IMR-90 (cell line): Measurements from ENCODE around the gene DMD. TPM values are rescaled to one million over a fixed set of nuclear protein-coding genes. Genes with fewer than 3 reads are reported as not detected.

Experiments
- ATAC-seq: fragments of 200-7000 bp; cut with Tn5 transposase; 2 replicates; pipeline ENCODE4 v1.9.1; 2020; ENCODE audit warnings: low read depth, mild to moderate bottlenecking, moderate library complexity
- BruUV-seq: library from RNA; stranded (reverse); fragments of 400-500 nt; replicated peaks from 2 replicates; lab custom pipeline; 2021; lab: Mats Ljungman, UMichigan
- CTCF ChIA-PET: fragments of 300-600 bp; formaldehyde crosslinking; extraction: SDS; loops from one replicate; lab custom pipeline; 2021; ENCODE audit warnings: antibody characterized with exemption; lab: Yijun Ruan, JAX
- POLR2A ChIA-PET: fragments of 300-600 bp; sonication (Branson Sonifier 250); formaldehyde crosslinking; loops from one replicate; lab custom pipeline; 2022; ENCODE audit warnings: antibody characterized with exemption; ENCODE audit not compliant: unreplicated experiment; lab: Charles Lee
- DNase-seq: peaks from one replicate; pipeline ENCODE4 v3.0.0; 2013
- H2AFZ ChIP-seq: replicated peaks from 2 replicates; pipeline ENCODE3; 2013; ENCODE audit warnings: low read length, mild to moderate bottlenecking; ENCODE audit not compliant: poor library complexity
- H2AK5ac ChIP-seq: 2 replicates; pipeline ENCODE4 v1.6.1; 2013; ENCODE audit warnings: low read depth, low read length, inconsistent platforms
- H2AK9ac ChIP-seq: replicated peaks from 2 replicates; pipeline ENCODE3; 2013; ENCODE audit warnings: mild to moderate bottlenecking, low read depth, low read length, moderate library complexity; ENCODE audit not compliant: poor library complexity
- H2BK120ac ChIP-seq: 2 replicates; pipeline ENCODE4 v1.6.1; 2013; ENCODE audit warnings: low read depth, low read length, inconsistent platforms
- H2BK15ac ChIP-seq: 3 replicates; pipeline ENCODE4 v1.6.1; 2013; ENCODE audit warnings: low read depth, low read length, inconsistent platforms
- H2BK20ac ChIP-seq: 2 replicates; pipeline ENCODE4 v1.6.1; 2013; ENCODE audit warnings: low read depth, mild to moderate bottlenecking, inconsistent platforms, low read length, moderate library complexity
- H2BK5ac ChIP-seq: 2 replicates; pipeline ENCODE4 v1.6.1; 2013; ENCODE audit warnings: mild to moderate bottlenecking, low read depth, low read length, inconsistent platforms; ENCODE audit not compliant: poor library complexity, severe bottlenecking
- H3K14ac ChIP-seq: replicated peaks from 2 replicates; pipeline ENCODE4 v1.6.1; 2013; ENCODE audit warnings: low read depth, low read length, inconsistent platforms
- H3K18ac ChIP-seq: 2 replicates; pipeline ENCODE4 v1.6.1; 2013; ENCODE audit warnings: low read depth, low read length, control low read depth
- H3K23ac ChIP-seq: 2 replicates; pipeline ENCODE4 v1.6.1; 2013; ENCODE audit warnings: low read depth, low read length, inconsistent platforms
- H3K27ac ChIP-seq: 2 replicates; pipeline ENCODE4 v1.5.1; 2013; ENCODE audit warnings: mild to moderate bottlenecking, control low read depth, low read length; ENCODE audit not compliant: insufficient read depth
- H3K27me3 ChIP-seq: 2 replicates; pipeline ENCODE4 v1.6.1; 2013; ENCODE audit warnings: low read length; ENCODE audit not compliant: control insufficient read depth, insufficient read depth
- H3K36me3 ChIP-seq: 2 replicates; pipeline ENCODE4 v1.6.1; 2013; ENCODE audit warnings: low read length, mixed read lengths; ENCODE audit not compliant: control insufficient read depth, insufficient read depth
- H3K4ac ChIP-seq: 2 replicates; pipeline ENCODE4 v1.6.1; 2013; ENCODE audit warnings: low read depth, low read length, inconsistent platforms
- H3K4me1 ChIP-seq: 2 replicates; pipeline ENCODE4 v1.6.1; 2013; ENCODE audit warnings: low read length, mixed read lengths; ENCODE audit not compliant: control insufficient read depth, insufficient read depth
- H3K4me2 ChIP-seq: 2 replicates; pipeline ENCODE4 v1.6.1; 2013; ENCODE audit warnings: low read depth, mild to moderate bottlenecking, control low read depth, low read length, moderate library complexity
- H3K4me3 ChIP-seq: 2 replicates; pipeline ENCODE4 v1.5.1; 2013; ENCODE audit warnings: low read depth, mild to moderate bottlenecking, control low read depth, low read length, moderate library complexity; ENCODE audit not compliant: insufficient read depth
- H3K56ac ChIP-seq: 2 replicates; pipeline ENCODE4 v1.6.1; 2013; ENCODE audit warnings: low read length, inconsistent platforms; ENCODE audit not compliant: insufficient read depth; ENCODE audit errors: extremely low read depth
- H3K79me1 ChIP-seq, 2 experiments: 2 replicates each; pipeline ENCODE4 v1.6.1; 2013; ENCODE audit warnings: low read length in 2 of 2, inconsistent platforms in 1 of 2, low read depth in 1 of 2
- H3K9ac ChIP-seq: 2 replicates; pipeline ENCODE4 v1.6.1; 2013; ENCODE audit warnings: low read depth, low read length, control low read depth
- H3K9me1 ChIP-seq: 2 replicates; pipeline ENCODE4 v1.6.1; 2013; ENCODE audit warnings: low read length, inconsistent platforms; ENCODE audit not compliant: insufficient read depth
- H3K9me3 ChIP-seq: 2 replicates; pipeline ENCODE4 v1.6.1; 2013; ENCODE audit warnings: low read length; ENCODE audit not compliant: control insufficient read depth, insufficient read depth
- H4K20me1 ChIP-seq: 2 replicates; pipeline ENCODE4 v1.6.1; 2013; ENCODE audit warnings: low read length, inconsistent platforms; ENCODE audit not compliant: insufficient read depth
- H4K5ac ChIP-seq: 2 replicates; pipeline ENCODE4 v1.6.1; 2013; ENCODE audit warnings: mild to moderate bottlenecking, low read depth, low read length, control low read depth
- H4K8ac ChIP-seq, 2 experiments: 2 replicates each; pipeline ENCODE4 v1.6.1; 2013; ENCODE audit warnings: low read depth in 2 of 2, low read length in 2 of 2, control low read depth in 1 of 2, inconsistent platforms in 1 of 2
- H4K91ac ChIP-seq: 2 replicates; pipeline ENCODE4 v1.6.1; 2013; ENCODE audit warnings: low read depth, low read length, inconsistent platforms; ENCODE audit not compliant: insufficient read depth
- CHD1 ChIP-seq: IDR thresholded peaks from 2 replicates; pipeline ENCODE4 v1.6.1; 2012; ENCODE audit warnings: low read depth, low read length, improper control_type of control experiment
- CTCF ChIP-seq: conservative IDR thresholded peaks from 2 replicates; pipeline ENCODE4 v1.5.1; 2012; ENCODE audit warnings: mild to moderate bottlenecking, low read depth, low read length, improper control_type of control experiment
- MAFK ChIP-seq: IDR thresholded peaks from 2 replicates; pipeline ENCODE4 v1.6.1; 2012; ENCODE audit warnings: low read depth, low read length, improper control_type of control experiment
- MAZ ChIP-seq: IDR thresholded peaks from 2 replicates; pipeline ENCODE4 v1.6.1; 2012; ENCODE audit warnings: low read depth, mild to moderate bottlenecking, low read length, improper control_type of control experiment, moderate library complexity, borderline replicate concordance
- MXI1 ChIP-seq: IDR thresholded peaks from 2 replicates; pipeline ENCODE4 v1.6.1; 2012; ENCODE audit warnings: low read depth, mild to moderate bottlenecking, low read length, moderate library complexity, borderline replicate concordance
- NFE2L2 ChIP-seq: fragments of 150-350 bp; IDR thresholded peaks from 2 replicates; pipeline ENCODE4 v1.6.1; 2016; ENCODE audit warnings: low read depth, mild to moderate bottlenecking, low read length
- POLR2A ChIP-seq: IDR thresholded peaks from 2 replicates; pipeline ENCODE4 v1.6.1; 2012; ENCODE audit warnings: mild to moderate bottlenecking, low read depth, low read length
- RAD21 ChIP-seq: IDR thresholded peaks from 2 replicates; pipeline ENCODE4 v1.6.1; 2012; ENCODE audit warnings: low read length, improper control_type of control experiment
- RCOR1 ChIP-seq: IDR thresholded peaks from 2 replicates; pipeline ENCODE4 v1.6.1; 2012; ENCODE audit warnings: mild to moderate bottlenecking, low read length, improper control_type of control experiment; ENCODE audit not compliant: insufficient replicate concordance
- RFX5 ChIP-seq: IDR thresholded peaks from 2 replicates; pipeline ENCODE4 v1.8.0; 2012; ENCODE audit warnings: low read depth, mild to moderate bottlenecking, low read length, moderate library complexity
- SMC3 ChIP-seq: fragments of 150-350 bp; IDR thresholded peaks from 2 replicates; pipeline ENCODE4 v1.6.1; 2016; ENCODE audit warnings: low read depth, mild to moderate bottlenecking, antibody characterized with exemption, low read length, moderate library complexity
- WGBS, 2 experiments: methylation state at CpG; one replicate each; pipeline versions ENCODE4 v1.1.5 to v1.1.7; 2013; ENCODE audit warnings: missing lambda C conversion rate in 2 of 2; ENCODE audit not compliant: insufficient read length in 1 of 2; ENCODE audit errors: extremely low coverage in 2 of 2; 5-methylcytosine and 5-hydroxymethylcytosine counted together
- dilution Hi-C: fragments of 300-500 bp; cut with HindIII; formaldehyde crosslinking; loops from one replicate; pipeline ENCODE4 v1.14.3; 2018; ENCODE audit warnings: low sequenced_read_pairs; ENCODE audit not compliant: unreplicated experiment
- in situ Hi-C: fragments of 300-500 bp; cut with MboI; formaldehyde crosslinking; loops from 3 replicates; pipeline ENCODE4 v1.14.3; 2019; ENCODE audit warnings: low sequenced_read_pairs, inconsistent platforms, mixed read lengths
- intact Hi-C: fragments of 100-400 bp; cut with micrococcal nuclease; formaldehyde crosslinking; loops from 2 replicates; pipeline ENCODE4 v1.10.0; 2022
- polyA plus RNA-seq, 3 experiments: library from polyadenylated mRNA; depleted of rRNA; stranded (reverse); fragments of >200 nt; gene quantifications; 2 replicates each; pipeline ENCODE4 v1.2.3, GENCODE V29; 2012; ENCODE audit warnings: low replicate concordance in 1 of 3
- total RNA-seq: library from RNA; depleted of rRNA; stranded (reverse); fragments of >200 nt; gene quantifications from 2 replicates; pipeline ENCODE4 v1.2.3, GENCODE V29; 2012

Gene DMD
- total and polyA plus RNA-seq, 2 of the 4 experiments (the other 2 are of a cell fraction), result 6.6 to 11.8 TPM

GRCh38 chrX:31181377-31182000, 2029.9 kb downstream of the DMD start:
- Histone ChIP-seq H2BK5ac (no peak overlapping the region), H3K9me3 (no peaks in the 10 kb centered on the region), H3K27ac (no peak overlapping the region), H3K4me1 (no peaks in the 10 kb centered on the region), H2BK20ac (no peak overlapping the region), H3K79me1 (no peaks in the 10 kb centered on the region), H3K4ac (no peak overlapping the region), H4K20me1 (no peaks in the 10 kb centered on the region), H3K4me3 (no peak overlapping the region), H3K4me2 (no peak overlapping the region), H3K23ac (no peak overlapping the region), H2AFZ (no peak overlapping the region), H3K18ac (no peak overlapping the region), H4K8ac (no peak overlapping the region), H3K56ac (no peak overlapping the region), H3K9ac (no peak overlapping the region), H2BK120ac (no peak overlapping the region), H3K27me3 (no peaks in the 10 kb centered on the region), H4K91ac (no peak overlapping the region), H2AK9ac (no peak overlapping the region), H3K9me1 (no peaks in the 10 kb centered on the region), H2AK5ac (no peak overlapping the region), H3K36me3 (no peaks in the 10 kb centered on the region), H2BK15ac (no peak overlapping the region), H3K14ac (no peak overlapping the region), H4K5ac (no peak overlapping the region)
- dilution Hi-C loops (no loop called here), intact Hi-C loops (no loop called here), in situ Hi-C loops (no loop called here)
- WGBS, 2 experiments, result no CpG with 5 or more reads among the region's 4 CpGs
- ATAC-seq, result no peak
- CTCF ChIA-PET, result no interaction called here
- POLR2A ChIA-PET, result no interaction called here
- no TSS peak for BruUV-seq
- no peak for TF ChIP-seq RCOR1
- no peak for TF ChIP-seq CHD1
- no peak for TF ChIP-seq RAD21
- no peak for TF ChIP-seq SMC3
- TF ChIP-seq MAZ, result no peak
- TF ChIP-seq MXI1, result no peak
- TF ChIP-seq CTCF, result no peak
- TF ChIP-seq RFX5, result no peak
- TF ChIP-seq MAFK, result no peak
- TF ChIP-seq NFE2L2, result no peak
- TF ChIP-seq POLR2A, result no peak
- no peak for DNase-seq
